Liver (tissue), 9 donors: ENCODE data around the gene EEA1. TPM values are rescaled to one million over a fixed set of nuclear protein-coding genes. Genes with fewer than 3 reads are reported as not detected.

Experiments used
- DNase-seq: peaks from one replicate; pipeline ENCODE4 v3.0.0-alpha.2; 2017; ENCODE audit warnings: low spot score
- H3K27ac ChIP-seq, 2 donors: one replicate each; pipeline ENCODE4 v1.7.0; 2013; ENCODE audit warnings: inconsistent platforms in 2 of 2, low read length in 2 of 2, control low read depth in 1 of 2, low read depth in 1 of 2, mild to moderate bottlenecking in 1 of 2
- H3K27me3 ChIP-seq, 4 donors: one replicate each; pipeline versions ENCODE4 v1.6.1 to v1.7.0; 2013; ENCODE audit warnings: low read length in 3 of 4, inconsistent platforms in 1 of 4, mild to moderate bottlenecking in 1 of 4, moderate library complexity in 1 of 4; ENCODE audit not compliant: control insufficient read depth in 4 of 4, insufficient read depth in 4 of 4
- H3K36me3 ChIP-seq, 4 donors: one replicate each; pipeline versions ENCODE4 v1.6.1 to v1.7.0; 2013; ENCODE audit warnings: low read length in 3 of 4, mild to moderate bottlenecking in 3 of 4, low read depth in 1 of 4, moderate library complexity in 1 of 4; ENCODE audit not compliant: control insufficient read depth in 4 of 4, insufficient read depth in 3 of 4
- H3K4me1 ChIP-seq, 4 donors: one replicate each; pipeline versions ENCODE4 v1.6.1 to v1.7.0; 2013; ENCODE audit warnings: low read length in 3 of 4, mild to moderate bottlenecking in 3 of 4, moderate library complexity in 1 of 4; ENCODE audit not compliant: control insufficient read depth in 4 of 4, insufficient read depth in 4 of 4
- H3K4me3 ChIP-seq, 3 donors: one replicate each; pipeline versions ENCODE4 v1.6.1 to v1.7.0; 2013; ENCODE audit warnings: low read length in 3 of 3, control low read depth in 1 of 3, low read depth in 1 of 3, mild to moderate bottlenecking in 1 of 3
- H3K9ac ChIP-seq, 2 donors: one replicate each; pipeline ENCODE4 v1.7.0; 2013; ENCODE audit warnings: low read length in 2 of 2, mild to moderate bottlenecking in 2 of 2, moderate library complexity in 2 of 2, control low read depth in 1 of 2, low read depth in 1 of 2
- H3K9me3 ChIP-seq, 4 donors: one replicate each; pipeline versions ENCODE4 v1.6.1 to v1.7.0; 2013; ENCODE audit warnings: low read length in 3 of 4; ENCODE audit not compliant: control insufficient read depth in 4 of 4
- EGR1 ChIP-seq, 2 donors: IDR thresholded peaks; 2 replicates each; pipeline ENCODE4 v1.6.1; 2016 to 2018; ENCODE audit warnings: antibody characterized with exemption in 2 of 2, low read depth in 2 of 2
- FOXA2 ChIP-seq: IDR thresholded peaks from 2 replicates; pipeline ENCODE4 v1.6.1; 2016; ENCODE audit warnings: antibody characterized with exemption
- GABPA ChIP-seq, 2 donors: IDR thresholded peaks in 1 of 2; conservative IDR thresholded peaks in 1 of 2; 2 replicates each; pipeline ENCODE4 v1.6.1; 2016; ENCODE audit warnings: antibody characterized with exemption in 2 of 2, mild to moderate bottlenecking in 1 of 2, moderate library complexity in 1 of 2
- HNF4A ChIP-seq, 2 donors: conservative IDR thresholded peaks; 2 replicates each; pipeline ENCODE4 v1.6.1; 2016; ENCODE audit warnings: antibody characterized with exemption in 2 of 2, mild to moderate bottlenecking in 2 of 2
- HNF4G ChIP-seq: IDR thresholded peaks from 2 replicates; pipeline ENCODE4 v1.6.1; 2016; ENCODE audit warnings: antibody characterized with exemption
- JUND ChIP-seq, 2 donors: IDR thresholded peaks; 2 replicates each; pipeline ENCODE4 v1.6.1; 2016; ENCODE audit warnings: antibody characterized with exemption in 2 of 2
- NR2F2 ChIP-seq: IDR thresholded peaks from 2 replicates; pipeline ENCODE4 v1.6.1; 2016; ENCODE audit warnings: antibody characterized with exemption
- RAD21 ChIP-seq, 2 donors: IDR thresholded peaks; 2 replicates each; pipeline ENCODE4 v1.6.1; 2016; ENCODE audit warnings: antibody characterized with exemption in 2 of 2, mild to moderate bottlenecking in 2 of 2
- RXRA ChIP-seq, 2 donors: IDR thresholded peaks; 2 replicates each; pipeline ENCODE4 v1.6.1; 2017 to 2018; ENCODE audit warnings: antibody characterized with exemption in 2 of 2, mild to moderate bottlenecking in 1 of 2
- SP1 ChIP-seq: IDR thresholded peaks from 2 replicates; pipeline ENCODE4 v1.6.1; 2018; ENCODE audit warnings: antibody characterized with exemption, mild to moderate bottlenecking
- TAF1 ChIP-seq: conservative IDR thresholded peaks from 2 replicates; pipeline ENCODE4 v1.6.1; 2016; ENCODE audit warnings: antibody characterized with exemption, mild to moderate bottlenecking
- YY1 ChIP-seq: IDR thresholded peaks from 2 replicates; pipeline ENCODE4 v1.6.1; 2016; ENCODE audit warnings: antibody characterized with exemption, mild to moderate bottlenecking
- WGBS: extraction: QIAGEN DNeasy Blood & Tissue Kit; methylation state at CpG from one replicate; pipeline ENCODE4 v1.1.7; 2013; 5-methylcytosine and 5-hydroxymethylcytosine counted together
- polyA plus RNA-seq, 2 donors: library from polyadenylated mRNA; stranded (reverse) in 1 of 2; unstranded in 1 of 2; fragments of 200-250 nt in 1 of 2; fragments of >200 nt in 1 of 2; fragmentation: Nextera tagmentation in 1 of 2; extraction: Ambion mirVana in 1 of 2; gene quantifications; one replicate each; pipeline versions ENCODE4 v1.2.1 to v1.2.3, GENCODE V29; 2013 to 2015
- total RNA-seq, 2 donors: library from RNA; depleted of rRNA; stranded (reverse); fragments of >200 nt; gene quantifications; one replicate each; pipeline ENCODE4 v1.2.3, GENCODE V29; 2014
- TF ChIP-seq, protein P1 (sequence below): IDR thresholded peaks from 2 replicates; pipeline ENCODE4 v1.6.1; 2016; ENCODE audit warnings: antibody characterized with exemption
- TF ChIP-seq, protein P2 (sequence below): IDR thresholded peaks from 2 replicates; pipeline ENCODE4 v1.6.1; 2016; ENCODE audit warnings: antibody characterized with exemption
- TF ChIP-seq, protein P3 (sequence below): IDR thresholded peaks from 2 replicates; pipeline ENCODE4 v1.6.1; 2016; ENCODE audit warnings: antibody characterized with exemption
- TF ChIP-seq, protein P4 (sequence below): fragments of 150-350 bp; IDR thresholded peaks from 2 replicates; pipeline ENCODE4 v1.5.1; 2017; ENCODE audit warnings: improper control_type of control experiment, low read depth, low read length; ENCODE audit not compliant: missing input control
- TF ChIP-seq, protein P5 (sequence below): IDR thresholded peaks from 2 replicates; pipeline ENCODE4 v1.6.1; 2016; ENCODE audit warnings: antibody characterized with exemption, mild to moderate bottlenecking
- donor health status: healthy.
- donor health status: healthy.
- donor health status: healthy.
- donor health status: healthy.
- donor health status: healthy.

The EEA1 gene
- total and polyA plus RNA-seq, 4 donors: 2.5 to 15.8 (median 9.1) TPM

DNA sequence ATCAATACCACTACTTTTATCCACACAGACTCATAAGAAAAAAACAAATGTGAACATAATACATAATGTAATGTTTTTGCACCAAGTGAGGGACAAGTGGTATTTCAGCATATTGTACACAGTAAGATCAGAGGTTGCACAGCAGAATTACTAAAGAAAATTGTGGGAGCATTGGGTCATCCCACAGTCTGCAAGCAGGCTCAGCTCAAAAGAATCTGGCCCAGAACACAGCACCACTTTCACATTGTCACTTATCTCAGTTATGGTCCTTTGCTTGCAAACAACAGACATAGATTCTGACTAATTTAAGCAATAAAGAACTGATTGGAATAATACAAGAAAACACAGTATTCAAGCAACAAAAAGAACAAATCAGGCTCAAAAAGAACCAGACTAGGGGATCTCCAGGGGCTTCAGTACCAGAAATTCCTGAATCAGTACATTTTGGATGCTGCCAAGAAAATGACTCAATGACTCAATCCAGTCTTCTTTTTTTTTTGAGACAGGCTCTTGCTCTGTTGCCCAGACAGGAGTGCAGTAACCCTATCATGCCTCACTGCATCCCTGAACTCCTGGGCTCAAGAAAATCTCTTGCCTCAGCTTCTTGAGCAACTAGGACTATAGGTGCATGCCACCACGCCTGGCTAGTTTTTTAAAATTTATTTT lies 42.9 kb upstream of the EEA1 start:
- no peak for DNase-seq
- no peak overlapping the region for H3K9ac ChIP-seq
- TF ChIP-seq, protein P1, sequence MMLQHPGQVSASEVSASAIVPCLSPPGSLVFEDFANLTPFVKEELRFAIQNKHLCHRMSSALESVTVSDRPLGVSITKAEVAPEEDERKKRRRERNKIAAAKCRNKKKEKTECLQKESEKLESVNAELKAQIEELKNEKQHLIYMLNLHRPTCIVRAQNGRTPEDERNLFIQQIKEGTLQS: no peak
- TF ChIP-seq JUND (IDR thresholded peaks at IDR 0.05): no peak
- no peak for TF ChIP-seq EGR1 (IDR thresholded peaks at IDR 0.05; ENCODE audit: low read depth in 2 of 2)
- TF ChIP-seq, protein P2, sequence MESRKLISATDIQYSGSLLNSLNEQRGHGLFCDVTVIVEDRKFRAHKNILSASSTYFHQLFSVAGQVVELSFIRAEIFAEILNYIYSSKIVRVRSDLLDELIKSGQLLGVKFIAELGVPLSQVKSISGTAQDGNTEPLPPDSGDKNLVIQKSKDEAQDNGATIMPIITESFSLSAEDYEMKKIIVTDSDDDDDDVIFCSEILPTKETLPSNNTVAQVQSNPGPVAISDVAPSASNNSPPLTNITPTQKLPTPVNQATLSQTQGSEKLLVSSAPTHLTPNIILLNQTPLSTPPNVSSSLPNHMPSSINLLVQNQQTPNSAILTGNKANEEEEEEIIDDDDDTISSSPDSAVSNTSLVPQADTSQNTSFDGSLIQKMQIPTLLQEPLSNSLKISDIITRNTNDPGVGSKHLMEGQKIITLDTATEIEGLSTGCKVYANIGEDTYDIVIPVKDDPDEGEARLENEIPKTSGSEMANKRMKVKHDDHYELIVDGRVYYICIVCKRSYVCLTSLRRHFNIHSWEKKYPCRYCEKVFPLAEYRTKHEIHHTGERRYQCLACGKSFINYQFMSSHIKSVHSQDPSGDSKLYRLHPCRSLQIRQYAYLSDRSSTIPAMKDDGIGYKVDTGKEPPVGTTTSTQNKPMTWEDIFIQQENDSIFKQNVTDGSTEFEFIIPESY: no peak
- TF ChIP-seq, protein P3, sequence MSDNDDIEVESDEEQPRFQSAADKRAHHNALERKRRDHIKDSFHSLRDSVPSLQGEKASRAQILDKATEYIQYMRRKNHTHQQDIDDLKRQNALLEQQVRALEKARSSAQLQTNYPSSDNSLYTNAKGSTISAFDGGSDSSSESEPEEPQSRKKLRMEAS: no peak
- TF ChIP-seq RAD21 (IDR thresholded peaks at IDR 0.05): no peak
- TF ChIP-seq NR2F2: no peak
- TF ChIP-seq TAF1: no peak
- TF ChIP-seq HNF4A (conservative IDR thresholded peaks at IDR 0.05): no peak
- no peak for TF ChIP-seq HNF4G
- no peak for TF ChIP-seq YY1
- no peak for TF ChIP-seq SP1
- no peak for TF ChIP-seq RXRA (IDR thresholded peaks at IDR 0.05)
- TF ChIP-seq GABPA (IDR thresholded peaks at IDR 0.05 in 1 of 2, conservative IDR thresholded peaks at IDR 0.05 in 1 of 2): no peak
- TF ChIP-seq, protein P4, sequence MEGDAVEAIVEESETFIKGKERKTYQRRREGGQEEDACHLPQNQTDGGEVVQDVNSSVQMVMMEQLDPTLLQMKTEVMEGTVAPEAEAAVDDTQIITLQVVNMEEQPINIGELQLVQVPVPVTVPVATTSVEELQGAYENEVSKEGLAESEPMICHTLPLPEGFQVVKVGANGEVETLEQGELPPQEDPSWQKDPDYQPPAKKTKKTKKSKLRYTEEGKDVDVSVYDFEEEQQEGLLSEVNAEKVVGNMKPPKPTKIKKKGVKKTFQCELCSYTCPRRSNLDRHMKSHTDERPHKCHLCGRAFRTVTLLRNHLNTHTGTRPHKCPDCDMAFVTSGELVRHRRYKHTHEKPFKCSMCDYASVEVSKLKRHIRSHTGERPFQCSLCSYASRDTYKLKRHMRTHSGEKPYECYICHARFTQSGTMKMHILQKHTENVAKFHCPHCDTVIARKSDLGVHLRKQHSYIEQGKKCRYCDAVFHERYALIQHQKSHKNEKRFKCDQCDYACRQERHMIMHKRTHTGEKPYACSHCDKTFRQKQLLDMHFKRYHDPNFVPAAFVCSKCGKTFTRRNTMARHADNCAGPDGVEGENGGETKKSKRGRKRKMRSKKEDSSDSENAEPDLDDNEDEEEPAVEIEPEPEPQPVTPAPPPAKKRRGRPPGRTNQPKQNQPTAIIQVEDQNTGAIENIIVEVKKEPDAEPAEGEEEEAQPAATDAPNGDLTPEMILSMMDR: no peak
- TF ChIP-seq, protein P5, sequence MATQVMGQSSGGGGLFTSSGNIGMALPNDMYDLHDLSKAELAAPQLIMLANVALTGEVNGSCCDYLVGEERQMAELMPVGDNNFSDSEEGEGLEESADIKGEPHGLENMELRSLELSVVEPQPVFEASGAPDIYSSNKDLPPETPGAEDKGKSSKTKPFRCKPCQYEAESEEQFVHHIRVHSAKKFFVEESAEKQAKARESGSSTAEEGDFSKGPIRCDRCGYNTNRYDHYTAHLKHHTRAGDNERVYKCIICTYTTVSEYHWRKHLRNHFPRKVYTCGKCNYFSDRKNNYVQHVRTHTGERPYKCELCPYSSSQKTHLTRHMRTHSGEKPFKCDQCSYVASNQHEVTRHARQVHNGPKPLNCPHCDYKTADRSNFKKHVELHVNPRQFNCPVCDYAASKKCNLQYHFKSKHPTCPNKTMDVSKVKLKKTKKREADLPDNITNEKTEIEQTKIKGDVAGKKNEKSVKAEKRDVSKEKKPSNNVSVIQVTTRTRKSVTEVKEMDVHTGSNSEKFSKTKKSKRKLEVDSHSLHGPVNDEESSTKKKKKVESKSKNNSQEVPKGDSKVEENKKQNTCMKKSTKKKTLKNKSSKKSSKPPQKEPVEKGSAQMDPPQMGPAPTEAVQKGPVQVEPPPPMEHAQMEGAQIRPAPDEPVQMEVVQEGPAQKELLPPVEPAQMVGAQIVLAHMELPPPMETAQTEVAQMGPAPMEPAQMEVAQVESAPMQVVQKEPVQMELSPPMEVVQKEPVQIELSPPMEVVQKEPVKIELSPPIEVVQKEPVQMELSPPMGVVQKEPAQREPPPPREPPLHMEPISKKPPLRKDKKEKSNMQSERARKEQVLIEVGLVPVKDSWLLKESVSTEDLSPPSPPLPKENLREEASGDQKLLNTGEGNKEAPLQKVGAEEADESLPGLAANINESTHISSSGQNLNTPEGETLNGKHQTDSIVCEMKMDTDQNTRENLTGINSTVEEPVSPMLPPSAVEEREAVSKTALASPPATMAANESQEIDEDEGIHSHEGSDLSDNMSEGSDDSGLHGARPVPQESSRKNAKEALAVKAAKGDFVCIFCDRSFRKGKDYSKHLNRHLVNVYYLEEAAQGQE: no peak
- TF ChIP-seq FOXA2: no peak
- H3K36me3 ChIP-seq: no peaks in the 10 kb centered on the region
- H3K4me1 ChIP-seq: peaks cover 0 to 3% (median 0%) of the 10 kb centered on the region in 4 donors
- no peaks in the 10 kb centered on the region for H3K27me3 ChIP-seq
- no peak overlapping the region for H3K27ac ChIP-seq
- H3K9me3 ChIP-seq: no peaks in the 10 kb centered on the region
- H3K4me3 ChIP-seq: no peak overlapping the region
- WGBS: 88% methylated on average over 1 of the region's 1 CpG
